Measurements from ENCODE around the gene AZU1.

AZU1 gene

GRCh38 chr19:805166-805551 is 22.5 kb upstream of the AZU1 start:
- TF ChIP-seq TAF1 (IDR thresholded peaks at IDR 0.05; ENCODE audit: borderline replicate concordance, insufficient read depth, low read length), result no peak
- TF ChIP-seq REST (IDR thresholded peaks at IDR 0.05; ENCODE audit: insufficient read depth in 1 of 2, low read depth in 2 of 2, low read length in 2 of 2), result no peak
- TF ChIP-seq POLR2AphosphoS5 (IDR thresholded peaks at IDR 0.05; ENCODE audit: low read depth, low read length), result peak; percentile 43; the same call in 1 of the 2 replicates
- no peak for TF ChIP-seq FOXP2 (optimal IDR thresholded peaks at IDR 0.05; ENCODE audit: borderline replicate concordance, extremely low read depth, extremely low read length, insufficient read depth)

- no peak for TF ChIP-seq SIN3A (IDR thresholded peaks at IDR 0.05; ENCODE audit: borderline replicate concordance, insufficient read depth, low read length)
- TF ChIP-seq FOXP2 (optimal IDR thresholded peaks at IDR 0.05; ENCODE audit: borderline replicate concordance, extremely low read depth, extremely low read length, insufficient read depth), result no peak
- no peak for TF ChIP-seq TAF1 (IDR thresholded peaks at IDR 0.05; ENCODE audit: borderline replicate concordance, insufficient read depth, low read length)
- no peak for TF ChIP-seq POLR2AphosphoS5 (IDR thresholded peaks at IDR 0.05; ENCODE audit: low read depth, low read length)
- TF ChIP-seq REST (IDR thresholded peaks at IDR 0.05; ENCODE audit: insufficient read depth in 1 of 2, low read depth in 2 of 2, low read length in 2 of 2), result no peak
These were observed 21.8 kb upstream of the AZU1 start for GRCh38 chr19:805600-806550.

- no peak for TF ChIP-seq SIN3A (IDR thresholded peaks at IDR 0.05; ENCODE audit: borderline replicate concordance, insufficient read depth, low read length)
- peak; percentile 32; the same call in 1 of the 2 replicates for TF ChIP-seq POLR2AphosphoS5 (IDR thresholded peaks at IDR 0.05; ENCODE audit: low read depth, low read length)
These were observed 20.7 kb upstream of the AZU1 start for GRCh38 chr19:806815-807421.

GRCh38 chr19:807627-808422 is 19.8 kb upstream of the AZU1 start:
- TF ChIP-seq FOXP2 (optimal IDR thresholded peaks at IDR 0.05; ENCODE audit: borderline replicate concordance, extremely low read depth, extremely low read length, insufficient read depth), result no peak
- no peak for TF ChIP-seq POLR2AphosphoS5 (IDR thresholded peaks at IDR 0.05; ENCODE audit: low read depth, low read length)
- no peak for TF ChIP-seq TAF1 (IDR thresholded peaks at IDR 0.05; ENCODE audit: borderline replicate concordance, insufficient read depth, low read length)
- no peak for TF ChIP-seq REST (IDR thresholded peaks at IDR 0.05; ENCODE audit: insufficient read depth in 1 of 2, low read depth in 2 of 2, low read length in 2 of 2)

- no peak for TF ChIP-seq SIN3A (IDR thresholded peaks at IDR 0.05; ENCODE audit: borderline replicate concordance, insufficient read depth, low read length)
- TF ChIP-seq REST (IDR thresholded peaks at IDR 0.05; ENCODE audit: insufficient read depth in 1 of 2, low read depth in 2 of 2, low read length in 2 of 2), result no peak
- TF ChIP-seq TAF1 (IDR thresholded peaks at IDR 0.05; ENCODE audit: borderline replicate concordance, insufficient read depth, low read length), result no peak
- TF ChIP-seq FOXP2 (optimal IDR thresholded peaks at IDR 0.05; ENCODE audit: borderline replicate concordance, extremely low read depth, extremely low read length, insufficient read depth), result no peak
- no peak for TF ChIP-seq POLR2AphosphoS5 (IDR thresholded peaks at IDR 0.05; ENCODE audit: low read depth, low read length)
These were observed 19.2 kb upstream of the AZU1 start for GRCh38 chr19:808423-808775.
